GM23338 (cell line): ENCODE data around the gene EML2. TPM values are rescaled to one million over a fixed set of nuclear protein-coding genes. Genes with fewer than 3 reads are reported as not detected.

Experiments used
- ATAC-seq: fragments of 200-7000 bp; cut with Tn5 transposase; 3 replicates; pipeline ENCODE4 v1.9.1; 2020
- DNase-seq: peaks from one replicate; pipeline ENCODE4 v3.0.0-alpha.2; 2015; ENCODE audit warnings: low spot score
- H2AFZ ChIP-seq: fragments of 200-600 bp; sonication (generic); 2 replicates; pipeline ENCODE4 v1.8.0; 2016; ENCODE audit warnings: antibody characterized with exemption, mild to moderate bottlenecking, moderate library complexity
- H3F3A ChIP-seq: fragments of 200-600 bp; sonication (generic); replicated peaks from 2 replicates; pipeline ENCODE4 v1.8.0; 2017; ENCODE audit warnings: antibody characterized with exemption, mixed run types, low read depth
- H3K27ac ChIP-seq: fragments of 200-600 bp; sonication (generic); 2 replicates; pipeline ENCODE4 v1.6.1; 2016; ENCODE audit warnings: low read depth
- H3K27me3 ChIP-seq: fragments of 200-600 bp; sonication (generic); 2 replicates; pipeline ENCODE4 v1.8.0; 2016; ENCODE audit warnings: mild to moderate bottlenecking, mixed run types, moderate library complexity; ENCODE audit not compliant: insufficient read depth
- H3K36me3 ChIP-seq: fragments of 200-600 bp; sonication (generic); 2 replicates; pipeline ENCODE4 v1.8.0; 2016; ENCODE audit warnings: mild to moderate bottlenecking; ENCODE audit not compliant: insufficient read depth
- H3K4me1 ChIP-seq: fragments of 200-600 bp; sonication (generic); 2 replicates; pipeline ENCODE4 v1.8.0; 2016; ENCODE audit warnings: mild to moderate bottlenecking, moderate library complexity; ENCODE audit not compliant: insufficient read depth
- H3K4me2 ChIP-seq: fragments of 200-600 bp; sonication (generic); 2 replicates; pipeline ENCODE4 v1.7.1; 2017; ENCODE audit warnings: mixed run types
- H3K4me3 ChIP-seq: fragments of 200-600 bp; sonication (generic); 2 replicates; pipeline ENCODE4 v1.6.1; 2016; ENCODE audit warnings: mixed run types
- H3K79me2 ChIP-seq: fragments of 200-600 bp; sonication (generic); replicated peaks from 2 replicates; pipeline ENCODE4 v1.8.0; 2017; ENCODE audit warnings: mild to moderate bottlenecking; ENCODE audit not compliant: insufficient read depth
- H3K9me2 ChIP-seq: fragments of 200-600 bp; sonication (generic); 2 replicates; pipeline ENCODE4 v1.8.0; 2017; ENCODE audit not compliant: insufficient read depth
- H4K20me1 ChIP-seq: fragments of 200-600 bp; sonication (generic); replicated peaks from 2 replicates; pipeline ENCODE4 v1.8.0; 2017; ENCODE audit warnings: mild to moderate bottlenecking; ENCODE audit not compliant: insufficient read depth
- H3K27ac Mint-ChIP-seq: 2 replicates; pipeline ENCODE4 v1.8.0; 2020; ENCODE audit warnings: inconsistent platforms, mild to moderate bottlenecking, moderate library complexity, mixed read lengths
- H3K27me3 Mint-ChIP-seq: 3 replicates; pipeline ENCODE4 v1.8.0; 2022; ENCODE audit warnings: low read depth, mild to moderate bottlenecking, moderate library complexity, mixed read lengths, inconsistent platforms; ENCODE audit not compliant: insufficient read depth, poor library complexity
- H3K36me3 Mint-ChIP-seq: 3 replicates; pipeline ENCODE4 v1.8.0; 2021; ENCODE audit warnings: low read depth, mild to moderate bottlenecking, inconsistent platforms, moderate library complexity, mixed read lengths
- H3K4me1 Mint-ChIP-seq: 3 replicates; pipeline ENCODE4 v1.8.0; 2020; ENCODE audit warnings: mild to moderate bottlenecking, inconsistent platforms, mixed read lengths
- H3K4me3 Mint-ChIP-seq: 3 replicates; pipeline ENCODE4 v1.8.0; 2021; ENCODE audit warnings: moderate library complexity, mild to moderate bottlenecking, inconsistent platforms, mixed read lengths
- H3K9me3 Mint-ChIP-seq: 3 replicates; pipeline ENCODE4 v1.8.0; 2020; ENCODE audit warnings: moderate library complexity, mild to moderate bottlenecking, inconsistent platforms, mixed read lengths
- CREB1 ChIP-seq: fragments of 250-450 bp; sonication (Bioruptor Pico); IDR thresholded peaks from 2 replicates; pipeline ENCODE4 v1.5.0; 2020; ENCODE audit warnings: low read depth, mild to moderate bottlenecking, moderate library complexity
- CTCF ChIP-seq, 2 experiments: fragments of 200-600 bp in 1 of 2; sonication (generic) in 1 of 2; conservative IDR thresholded peaks; 2 replicates each; pipeline versions ENCODE4 v1.5.1 to v1.6.1; 2016 to 2017; ENCODE audit warnings: antibody characterized with exemption in 2 of 2, low read depth in 2 of 2, mild to moderate bottlenecking in 2 of 2, moderate library complexity in 1 of 2
- ETS1 ChIP-seq: IDR thresholded peaks from 2 replicates; pipeline ENCODE4 v1.6.1; 2016; ENCODE audit warnings: antibody characterized with exemption
- EZH2 ChIP-seq: fragments of 200-600 bp; sonication (generic); IDR thresholded peaks from one replicate; pipeline ENCODE4 v1.8.0; 2017; ENCODE audit warnings: antibody characterized with exemption, mild to moderate bottlenecking, low read depth; ENCODE audit not compliant: unreplicated experiment
- EZH2phosphoT487 ChIP-seq: fragments of 200-600 bp; sonication (generic); IDR thresholded peaks from one replicate; pipeline ENCODE4 v1.8.1; 2018; ENCODE audit warnings: antibody characterized with exemption; ENCODE audit not compliant: unreplicated experiment
- JUNB ChIP-seq: IDR thresholded peaks from one replicate; pipeline ENCODE4 v1.6.1; 2016; ENCODE audit warnings: antibody characterized with exemption; ENCODE audit not compliant: unreplicated experiment
- NANOG ChIP-seq: IDR thresholded peaks from 2 replicates; pipeline ENCODE4 v1.6.1; 2016; ENCODE audit warnings: antibody characterized with exemption, borderline replicate concordance
- POLR2AphosphoS5 ChIP-seq: IDR thresholded peaks from 2 replicates; pipeline ENCODE4 v1.6.1; 2016; ENCODE audit warnings: antibody characterized with exemption, low read depth
- REST ChIP-seq: IDR thresholded peaks from one replicate; pipeline ENCODE4 v1.6.1; 2018; ENCODE audit warnings: antibody characterized with exemption; ENCODE audit not compliant: unreplicated experiment
- STAT1 ChIP-seq: IDR thresholded peaks from one replicate; pipeline ENCODE4 v1.6.1; 2016; ENCODE audit warnings: antibody characterized with exemption; ENCODE audit not compliant: unreplicated experiment
- ZNF114 ChIP-seq: fragments of 250-450 bp; sonication (Bioruptor Pico); IDR thresholded peaks from 2 replicates; pipeline ENCODE4 v1.5.0; 2020; ENCODE audit warnings: mild to moderate bottlenecking, moderate library complexity
- ZNF331 ChIP-seq: fragments of 250-450 bp; sonication (Bioruptor Pico); IDR thresholded peaks from 2 replicates; pipeline ENCODE4 v1.5.0; 2020; ENCODE audit warnings: low read depth, mild to moderate bottlenecking, moderate library complexity
- ZNF462 ChIP-seq: fragments of 250-450 bp; sonication (Bioruptor Pico); IDR thresholded peaks from 2 replicates; pipeline ENCODE4 v1.5.0; 2020; ENCODE audit warnings: mild to moderate bottlenecking, moderate library complexity
- polyA plus RNA-seq: library from polyadenylated mRNA; unstranded; fragments of >200 nt; fragmentation: Nextera tagmentation; extraction: Ambion mirVana; gene quantifications from 2 replicates; pipeline ENCODE4 v1.2.1, GENCODE V29; 2016
- total RNA-seq: library from RNA; depleted of rRNA; stranded (reverse); fragments of >200 nt; shearing (Covaris generic); gene quantifications from 2 replicates; pipeline ENCODE4 v1.2.3, GENCODE V29; 2014

EML2 gene
- total and polyA plus RNA-seq, 2 experiments from 2014 or later, result 7.1 to 33.9 TPM

GRCh38 chr19:45597425-45598111 lies 41.6 kb downstream of the EML2 start:
- TF ChIP-seq EZH2 (no peak), CTCF (conservative IDR thresholded peaks at IDR 0.05; ENCODE audit: low read depth in 2 of 2) (no peak), ZNF462 (CRISPR knock-in tag) (no peak), ZNF114 (no peak), ZNF331 (no peak), CREB1 (CRISPR knock-in tag) (no peak), REST (no peak), JUNB (no peak), EZH2phosphoT487 (no peak), ETS1 (no peak), NANOG (no peak), POLR2AphosphoS5 (no peak), STAT1 (no peak)
- Histone ChIP-seq H3K9me2 (no peaks in the 10 kb centered on the region), H3K4me1 (peaks cover 53% of the 10 kb centered on the region), H3K79me2 (no peaks in the 10 kb centered on the region), H3K27ac (no peak overlapping the region), H3K36me3 (no peaks in the 10 kb centered on the region), H2AFZ (peak overlapping the region; percentile 91), H3K4me2 (peak overlapping the region; percentile 97), H4K20me1 (no peaks in the 10 kb centered on the region; the same call in 1 of the 2 replicates), H3K4me3 (peak overlapping the region; percentile 67), H3K27me3 (peaks cover 81% of the 10 kb centered on the region), H3F3A (peaks cover 20% of the 10 kb centered on the region; the same call in 1 of the 2 replicates)
- peak; percentile 41 for ATAC-seq
- Mint-ChIP-seq H3K4me1 (peaks cover 52% of the 10 kb centered on the region), H3K36me3 (no peaks in the 10 kb centered on the region; the same call in 2 of the 3 replicates), H3K4me3 (peak overlapping the region; percentile 65), H3K27ac (no peak overlapping the region), H3K9me3 (no peaks in the 10 kb centered on the region), H3K27me3 (peaks cover 56% of the 10 kb centered on the region)
- peak; percentile 72 for DNase-seq
